ENCODE measurements around the gene HDGFL3. TPM values are rescaled to one million over a fixed set of nuclear protein-coding genes. Genes with fewer than 3 reads are reported as not detected.
"Not testable (repeated sequence)": the region's sequence is repeated elsewhere in the genome, so short reads cannot be mapped to it uniquely, and the experiment has no call there.

Gene HDGFL3
- total RNA-seq: 138 and 168 TPM in 2 replicates

GRCh38 chr15:83207660-83208366 lies at the start of gene HDGFL3:
HDGFL3 (minus strand) TSS chr15:83207823; CDS start chr15:83207414, 409 bp downstream.
- peak; percentile 68 for DNase-seq

GRCh38 chr15:83250781-83251180 lies 43.2 kb upstream of the HDGFL3 start:
- no peak for DNase-seq

DNA sequence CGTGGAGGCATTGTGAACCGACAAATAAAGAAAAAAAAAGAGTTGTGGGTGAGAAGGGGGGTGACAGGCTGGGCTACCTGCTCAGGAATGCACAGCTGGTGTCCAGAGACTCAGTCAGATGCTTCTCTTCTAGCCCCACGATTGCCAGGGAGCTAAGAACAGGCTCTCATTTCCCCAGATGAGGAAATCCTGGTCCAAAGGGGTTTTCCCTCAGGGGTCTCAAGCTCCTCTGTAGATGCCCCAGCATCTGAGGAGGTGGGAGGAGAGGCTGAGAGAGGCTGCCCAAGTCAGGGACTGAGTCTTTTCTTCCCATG lies 41.4 kb upstream of the HDGFL3 start:
- no peak for DNase-seq

- DNase-seq: peak; percentile 87
These were observed 40.8 kb upstream of the HDGFL3 start for GRCh38 chr15:83248151-83249029.

DNA sequence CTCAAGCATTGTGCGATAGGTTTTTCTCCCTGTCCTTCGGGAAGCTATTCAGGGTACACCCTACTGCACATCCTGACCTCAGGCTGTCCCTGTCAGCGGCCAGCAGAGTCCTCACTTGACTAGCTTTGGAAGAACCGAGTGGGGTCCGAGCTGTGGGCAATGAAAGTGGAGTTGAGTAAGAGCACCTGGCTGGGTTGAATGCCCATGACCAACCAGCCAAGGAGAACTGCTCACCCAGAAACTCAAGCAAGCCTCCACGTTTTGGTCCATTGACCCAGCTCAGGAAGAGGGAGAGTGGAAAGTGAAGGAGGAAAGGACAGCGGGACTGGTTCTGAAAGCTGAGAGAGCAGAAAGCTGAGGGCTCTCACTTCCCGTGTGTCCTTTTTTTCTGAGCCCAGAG lies 36.0 kb upstream of the HDGFL3 start:
- no peak for DNase-seq

DNA sequence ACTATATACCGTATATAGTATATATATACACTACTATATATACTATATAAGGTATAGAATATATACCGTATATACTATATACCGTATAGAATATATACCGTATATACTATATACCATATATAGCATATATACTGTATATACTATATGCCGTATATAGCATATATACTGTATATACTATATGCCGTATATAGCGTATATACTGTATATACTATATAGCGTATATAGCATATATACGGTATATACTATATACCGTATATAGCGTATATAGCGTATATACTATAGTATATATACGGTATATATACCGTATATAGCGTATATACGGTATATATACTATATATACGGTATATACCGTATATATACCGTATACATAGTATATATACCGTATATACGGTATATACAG lies 22.6 kb upstream of the HDGFL3 start:
- DNase-seq: no peak

DNA sequence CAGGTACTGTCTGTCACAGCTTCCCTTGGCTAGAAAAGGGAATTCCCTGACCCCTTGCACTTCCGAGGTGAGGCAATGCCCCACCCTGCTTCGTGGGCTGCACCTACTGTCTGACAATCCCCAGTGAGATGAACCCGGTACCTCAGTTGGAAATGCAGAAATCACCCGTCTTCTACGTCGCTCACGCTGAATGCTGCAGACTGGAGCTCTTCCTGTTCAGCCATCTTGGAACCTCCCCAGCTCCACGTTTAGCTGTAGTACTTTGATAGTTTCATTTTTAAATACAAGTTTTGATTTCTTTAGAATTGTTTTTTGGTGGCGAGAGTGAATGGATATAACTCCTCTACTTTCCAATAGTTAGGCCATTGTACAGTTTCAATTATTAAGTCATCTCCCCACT lies 17.8 kb upstream of the HDGFL3 start:
- no peak for DNase-seq

- not testable (repeated sequence) for DNase-seq
These were observed 14.2 kb upstream of the HDGFL3 start for GRCh38 chr15:83221781-83222180.

DNA sequence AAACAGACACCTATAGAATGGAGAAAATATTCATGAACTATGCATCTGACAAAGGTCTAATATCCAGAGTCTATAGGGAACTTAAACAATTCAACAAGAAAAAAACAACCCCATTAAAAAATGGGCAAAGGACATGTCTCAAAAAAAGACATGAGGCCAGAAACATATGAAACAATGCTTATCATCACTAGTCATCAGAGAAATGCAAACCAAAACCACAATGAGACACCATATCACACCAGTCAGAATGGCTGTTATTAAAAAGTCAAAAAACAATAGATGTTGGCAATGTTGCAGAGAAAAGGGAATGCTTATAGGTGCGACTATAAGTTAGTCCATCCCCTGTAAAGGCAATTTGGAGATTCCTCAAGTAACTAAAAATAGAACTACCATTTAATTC lies 11.4 kb upstream of the HDGFL3 start:
- DNase-seq: no peak

DNA sequence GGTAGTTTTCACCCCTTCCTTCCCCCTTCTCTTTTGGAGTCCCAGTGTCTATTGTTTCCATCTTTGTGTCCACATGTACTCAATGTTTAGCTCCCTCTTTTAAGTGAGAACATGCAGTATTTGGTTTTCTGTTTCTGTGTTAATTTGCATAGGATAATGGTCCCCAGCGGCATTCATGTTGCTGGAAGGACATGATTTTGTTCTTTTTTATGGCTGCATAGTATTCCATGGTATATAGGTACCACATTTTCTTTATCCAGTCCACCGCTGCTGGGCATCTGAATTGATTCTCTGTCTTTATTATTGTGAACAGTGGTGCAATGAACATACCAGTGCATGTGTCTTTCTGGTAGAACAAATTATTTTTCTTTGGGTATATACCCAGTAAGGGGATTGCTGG lies 7.7 kb upstream of the HDGFL3 start:
- DNase-seq: no peak

- no peak for DNase-seq
These were observed 3.0 kb upstream of the HDGFL3 start for GRCh38 chr15:83210619-83211018.

DNA sequence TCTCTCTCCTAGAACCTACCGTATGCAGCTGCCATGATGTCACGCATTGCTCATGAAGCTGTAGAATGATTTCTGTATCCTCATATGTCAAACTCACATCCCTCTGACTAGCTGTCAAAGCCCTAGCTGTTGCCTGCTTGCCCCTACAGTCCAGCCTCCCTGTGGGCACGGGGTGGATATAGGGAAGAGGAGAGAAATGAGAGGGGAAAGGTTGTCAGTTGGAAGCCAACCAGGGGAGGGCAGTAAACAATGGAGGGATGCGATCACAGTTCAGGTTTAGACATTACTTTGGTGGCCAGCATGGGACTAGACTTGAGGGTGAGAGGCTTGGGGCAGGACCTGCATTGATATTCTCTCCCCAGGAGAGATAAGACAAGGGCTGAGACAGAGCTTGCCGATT lies 1.7 kb upstream of the HDGFL3 start:
- DNase-seq: no peak

GRCh38 chr15:83208367-83208661 lies 691 bp upstream of the HDGFL3 start:
- peak; percentile 57 for DNase-seq

DNA sequence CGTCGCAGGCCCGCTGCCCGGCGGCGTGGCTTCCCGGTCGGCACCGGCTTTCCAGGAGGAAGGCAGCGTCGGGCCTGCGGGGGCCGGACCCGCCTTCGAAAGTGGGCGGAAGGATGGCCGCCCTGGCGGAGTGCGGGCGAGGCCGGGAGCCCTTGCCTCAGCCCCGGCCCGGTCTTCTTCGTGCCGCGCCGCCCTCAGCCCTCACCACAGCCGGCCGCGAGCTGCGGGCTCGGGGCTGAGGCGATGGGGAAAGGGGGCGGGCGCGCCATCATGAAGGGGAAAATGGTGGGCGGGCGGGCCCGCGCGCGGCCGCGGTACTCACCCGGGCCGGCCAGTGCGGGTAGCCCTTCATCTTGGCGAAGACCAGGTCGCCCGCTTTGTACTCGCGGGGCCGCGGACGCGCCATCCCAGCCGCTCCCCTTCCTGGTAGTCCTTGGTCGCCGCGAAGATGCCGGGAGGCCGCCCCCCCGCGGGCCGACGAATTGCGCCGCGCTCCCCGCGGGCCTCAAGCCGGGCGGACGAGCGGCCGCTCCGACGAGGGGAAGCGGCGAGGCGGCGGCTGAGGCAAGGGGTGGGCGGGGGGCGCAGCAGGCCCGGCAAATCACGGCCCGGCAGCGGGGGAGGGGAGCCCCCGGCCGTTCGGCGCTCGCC lies 489 bp downstream of the HDGFL3 start:
- peak; percentile 60 for DNase-seq

DNA sequence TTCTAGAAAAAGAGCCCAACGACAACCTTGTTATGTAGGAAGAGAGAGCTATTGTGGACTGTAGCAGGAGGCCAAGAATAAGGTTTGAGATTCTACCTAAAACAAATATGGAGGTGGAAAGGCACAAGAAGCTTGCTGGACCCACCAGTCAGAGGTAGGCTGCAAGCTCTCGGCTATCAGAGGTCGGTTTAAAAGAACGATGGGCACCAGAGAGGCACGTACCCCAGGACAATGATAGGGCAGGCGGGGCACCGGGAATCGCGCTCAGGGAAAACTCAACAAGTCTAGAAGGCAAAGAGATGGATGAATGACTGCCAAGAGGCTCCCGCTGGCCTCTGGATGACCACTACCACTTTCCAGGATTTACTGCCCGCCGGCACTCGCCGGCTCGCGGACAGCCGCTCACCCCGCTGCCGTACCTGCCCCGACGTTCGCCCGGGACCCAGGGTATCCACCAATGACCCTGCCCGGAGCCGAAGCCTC lies 1.1 kb downstream of the HDGFL3 start:
- DNase-seq: peak; percentile 36

DNA sequence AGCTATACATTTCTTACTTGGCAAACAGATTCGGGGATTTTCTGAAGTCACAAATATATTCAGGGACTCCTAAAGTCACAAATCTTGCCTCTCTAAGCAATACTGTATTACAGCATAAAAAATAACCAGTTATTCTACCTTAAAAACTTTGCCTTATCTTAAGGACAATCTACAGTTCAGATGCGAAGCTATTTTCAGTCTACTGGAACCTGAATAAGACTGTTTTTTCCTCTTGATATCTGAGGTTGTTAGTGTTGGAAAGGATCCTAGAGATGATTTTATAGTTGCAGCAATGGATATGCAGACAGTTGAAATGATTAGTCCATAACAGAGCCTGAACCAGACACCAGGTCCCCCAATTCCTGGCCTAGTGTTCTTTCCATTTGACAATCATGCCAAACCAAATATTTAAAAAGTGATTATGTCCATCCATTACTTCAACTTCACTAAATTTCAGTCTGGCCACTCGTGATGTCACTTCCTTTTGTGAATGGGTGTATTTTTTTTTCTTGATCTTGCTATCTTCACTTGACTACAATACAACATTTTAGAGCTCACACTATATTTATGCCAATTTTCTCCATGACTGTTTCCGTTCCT lies 1.8 kb downstream of the HDGFL3 start:
- peak; percentile 76 for DNase-seq

DNA sequence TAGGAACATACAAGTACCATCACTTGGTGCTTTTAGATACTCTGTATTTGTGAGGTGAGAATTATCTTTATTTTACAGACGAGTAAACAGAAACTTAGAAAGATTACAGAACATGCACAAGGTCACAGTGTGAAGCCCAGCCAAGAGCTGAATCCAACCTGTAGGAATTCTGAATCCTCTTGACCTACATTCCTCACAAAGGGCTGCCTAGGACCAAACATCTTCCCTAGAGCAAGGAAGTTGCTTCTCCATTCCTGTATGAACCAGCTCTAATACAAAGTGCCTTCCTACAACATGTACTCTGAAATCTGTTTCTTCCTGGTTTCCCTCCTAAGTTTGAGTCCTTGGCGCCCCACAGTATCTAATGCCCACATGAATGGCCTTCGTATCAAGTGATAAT lies 2.9 kb downstream of the HDGFL3 start:
- no peak for DNase-seq

DNA sequence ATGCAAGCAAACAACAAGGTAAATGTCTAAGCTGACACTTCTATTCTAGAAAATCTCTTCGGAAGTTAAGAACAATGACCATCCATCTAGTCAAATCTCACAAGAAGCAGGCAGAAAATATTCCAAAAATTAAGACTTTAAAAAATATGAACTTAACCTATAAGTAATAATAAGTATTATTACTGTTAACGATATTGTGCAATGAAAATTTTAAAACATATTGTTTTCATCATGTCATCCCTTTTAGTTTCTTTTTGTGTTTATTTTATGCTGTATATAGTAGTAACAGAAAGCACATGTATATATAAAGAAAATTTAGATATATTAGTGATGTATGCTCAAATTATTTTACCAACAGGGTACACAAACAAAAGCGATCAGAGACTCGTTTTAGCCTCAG lies 4.1 kb downstream of the HDGFL3 start:
- DNase-seq: no peak

DNA sequence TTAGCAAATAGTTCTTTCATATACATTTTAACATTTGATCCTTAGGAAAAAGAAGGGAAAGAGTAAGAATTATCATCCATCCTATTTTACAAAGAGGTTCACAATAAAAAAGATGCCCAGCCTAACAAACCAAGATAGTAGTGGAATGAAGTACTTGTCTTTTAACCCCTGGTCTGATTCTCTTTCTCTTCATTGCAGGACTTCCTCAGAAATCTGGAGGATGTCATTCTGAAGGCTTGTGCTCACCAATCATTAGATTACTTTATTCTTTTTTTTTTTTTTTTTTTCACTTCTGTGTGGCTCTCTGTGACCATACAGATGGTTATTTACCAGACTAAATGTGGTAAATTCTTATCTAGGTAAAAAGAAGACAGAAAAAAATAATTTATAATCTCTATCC lies 7.0 kb downstream of the HDGFL3 start:
- no peak for DNase-seq

- no peak for DNase-seq
These were observed 7.5 kb downstream of the HDGFL3 start for GRCh38 chr15:83200162-83200561.

GRCh38 chr15:83199288-83199687 lies 8.3 kb downstream of the HDGFL3 start:
- DNase-seq: no peak

DNA sequence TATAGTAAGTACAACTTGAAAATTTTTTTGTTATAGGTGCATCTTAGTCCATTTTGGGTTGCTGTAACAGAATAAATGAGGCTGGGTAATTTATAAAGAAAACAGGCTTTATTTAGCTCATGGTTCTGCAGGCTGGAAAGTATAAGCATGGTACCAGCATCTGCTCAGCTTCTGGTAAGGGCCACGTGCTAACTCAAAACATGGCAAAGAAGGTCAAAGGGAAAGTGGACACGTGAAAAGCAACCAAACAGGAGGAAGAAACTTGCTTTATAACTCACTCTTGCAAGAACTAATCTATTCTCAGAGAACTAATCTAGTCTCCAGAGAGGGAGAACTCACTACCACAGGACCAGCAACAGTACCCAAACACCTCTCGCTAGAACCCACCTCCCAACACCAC lies 9.1 kb downstream of the HDGFL3 start:
- no peak for DNase-seq

DNA sequence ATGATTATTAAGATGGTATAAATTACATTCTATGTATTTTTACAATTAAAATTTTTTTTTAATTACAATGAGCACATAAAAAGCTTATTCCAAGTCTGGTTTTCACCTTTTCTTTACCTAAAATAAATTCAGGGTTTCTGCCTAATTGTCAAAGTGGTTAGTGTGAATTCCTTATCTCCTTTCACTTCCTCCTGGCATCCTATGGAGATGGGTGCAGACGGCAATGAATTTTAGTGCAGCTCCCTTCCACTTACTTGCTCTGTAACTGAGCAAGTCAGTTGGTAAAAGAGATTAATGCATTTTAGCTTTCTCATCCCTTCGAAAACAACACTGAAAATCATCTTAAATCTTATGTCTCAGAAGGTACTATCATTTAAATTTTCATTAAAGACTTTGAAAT lies 13.1 kb downstream of the HDGFL3 start:
- no peak for DNase-seq

All from dermis blood vessel endothelial cell (primary cell).